ENCODE results near the gene FAM171A2. TPM values are rescaled to one million over a fixed set of nuclear protein-coding genes. Genes with fewer than 3 reads are reported as not detected.
A peak's percentile ranks its signal among the peaks of the same experiment; 100 is the strongest.

Gene FAM171A2
- total RNA-seq, 1 experiment from 2014 or later: 0.30 TPM

DNA sequence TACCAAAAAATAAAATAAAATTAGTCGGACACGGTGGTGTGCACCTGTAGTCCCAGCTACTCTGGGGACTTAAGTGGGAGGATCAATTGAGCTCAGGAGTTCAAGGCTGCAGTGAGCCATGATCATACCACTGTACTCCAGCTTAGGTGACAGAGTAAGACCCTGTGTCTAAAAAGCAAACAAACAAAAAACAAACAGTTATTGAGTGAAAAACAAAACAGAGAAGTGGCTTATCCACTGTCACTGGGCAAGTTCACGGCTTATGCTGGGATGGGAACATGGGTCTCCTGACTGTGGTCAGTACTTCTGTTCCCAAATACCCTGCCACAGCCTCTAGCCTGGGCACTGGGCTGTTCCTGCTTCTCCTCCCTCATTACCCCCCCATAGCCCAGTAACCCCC is 28.1 kb downstream of the FAM171A2 start:
- DNase-seq (ENCODE audit: unreplicated experiment): no peak
- H3K4me1 Mint-ChIP-seq (ENCODE audit: insufficient read depth, unreplicated experiment): peaks cover 12% of the 10 kb centered on the region
- no peak overlapping the region for H3K27ac Mint-ChIP-seq (ENCODE audit: low read depth, unreplicated experiment)
- no peaks in the 10 kb centered on the region for H3K27me3 Mint-ChIP-seq (ENCODE audit: insufficient read depth, unreplicated experiment)
- no peaks in the 10 kb centered on the region for H3K36me3 Mint-ChIP-seq (ENCODE audit: insufficient read depth, unreplicated experiment)
- intact Hi-C loops (cut with micrococcal nuclease): no loop called here
- H3K4me3 Mint-ChIP-seq (ENCODE audit: unreplicated experiment): no peak overlapping the region
- ChIA-PET CTCF (interaction anchor here (0.6 to 1.0 kb wide), 3 partner anchors 9 to 70 kb away, joined by 3 to 5 read pairs (median 4); no protein-coding TSS in a partner anchor), POLR2A (interaction anchor here (0.6 to 2.3 kb wide), 4 partner anchors 9 to 114 kb away, joined by 3 to 8 read pairs (median 4); partner anchors contain the start of gene GRN)
- TF ChIP-seq, protein P1, sequence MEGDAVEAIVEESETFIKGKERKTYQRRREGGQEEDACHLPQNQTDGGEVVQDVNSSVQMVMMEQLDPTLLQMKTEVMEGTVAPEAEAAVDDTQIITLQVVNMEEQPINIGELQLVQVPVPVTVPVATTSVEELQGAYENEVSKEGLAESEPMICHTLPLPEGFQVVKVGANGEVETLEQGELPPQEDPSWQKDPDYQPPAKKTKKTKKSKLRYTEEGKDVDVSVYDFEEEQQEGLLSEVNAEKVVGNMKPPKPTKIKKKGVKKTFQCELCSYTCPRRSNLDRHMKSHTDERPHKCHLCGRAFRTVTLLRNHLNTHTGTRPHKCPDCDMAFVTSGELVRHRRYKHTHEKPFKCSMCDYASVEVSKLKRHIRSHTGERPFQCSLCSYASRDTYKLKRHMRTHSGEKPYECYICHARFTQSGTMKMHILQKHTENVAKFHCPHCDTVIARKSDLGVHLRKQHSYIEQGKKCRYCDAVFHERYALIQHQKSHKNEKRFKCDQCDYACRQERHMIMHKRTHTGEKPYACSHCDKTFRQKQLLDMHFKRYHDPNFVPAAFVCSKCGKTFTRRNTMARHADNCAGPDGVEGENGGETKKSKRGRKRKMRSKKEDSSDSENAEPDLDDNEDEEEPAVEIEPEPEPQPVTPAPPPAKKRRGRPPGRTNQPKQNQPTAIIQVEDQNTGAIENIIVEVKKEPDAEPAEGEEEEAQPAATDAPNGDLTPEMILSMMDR (IDR thresholded peaks at IDR 0.05; ENCODE audit: unreplicated experiment): no peak
- H3K9me3 Mint-ChIP-seq (ENCODE audit: unreplicated experiment): no peaks in the 10 kb centered on the region
- BruUV-seq (replicated peaks): no TSS peak

DNA sequence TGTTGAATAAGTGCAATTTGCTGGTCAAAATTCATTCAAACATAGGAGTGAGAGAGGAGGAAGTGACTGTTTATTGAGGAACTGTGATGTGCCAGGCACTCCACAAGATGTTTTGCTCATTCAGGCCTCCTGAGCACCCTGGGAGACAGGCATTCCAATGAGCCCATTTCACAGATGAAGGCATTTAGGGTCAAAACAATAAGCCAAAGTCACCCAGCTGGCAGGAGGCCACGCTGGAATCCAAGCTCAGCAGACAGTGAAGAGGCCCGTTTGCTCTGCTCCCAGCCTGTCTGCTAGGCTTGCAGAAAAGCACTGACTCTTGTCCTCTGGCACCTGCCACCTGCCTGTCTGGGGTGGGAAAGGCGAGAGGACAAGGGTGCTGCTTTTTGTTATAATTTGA is 28.9 kb downstream of the FAM171A2 start:
- Mint-ChIP-seq H3K4me1 (ENCODE audit: insufficient read depth, unreplicated experiment) (peaks cover 12% of the 10 kb centered on the region), H3K9me3 (ENCODE audit: unreplicated experiment) (no peaks in the 10 kb centered on the region), H3K36me3 (ENCODE audit: insufficient read depth, unreplicated experiment) (no peaks in the 10 kb centered on the region), H3K27ac (ENCODE audit: low read depth, unreplicated experiment) (no peak overlapping the region), H3K27me3 (ENCODE audit: insufficient read depth, unreplicated experiment) (no peaks in the 10 kb centered on the region), H3K4me3 (ENCODE audit: unreplicated experiment) (no peak overlapping the region)
- DNase-seq (ENCODE audit: unreplicated experiment): no peak
- ChIA-PET CTCF (interaction anchor here (1.5 kb wide), 1 partner anchor 115 kb away, joined by 3 read pairs; the partner anchor contains the start of gene UBTF), POLR2A (interaction anchor here (1.0 to 2.3 kb wide), 3 partner anchors 10 to 149 kb away, joined by 3 to 8 read pairs (median 4); partner anchors contain the start of gene GRN)
- TF ChIP-seq, protein P1 (IDR thresholded peaks at IDR 0.05; ENCODE audit: unreplicated experiment): no peak
- BruUV-seq (replicated peaks): no TSS peak
- intact Hi-C loops (cut with micrococcal nuclease): no loop called here

DNA sequence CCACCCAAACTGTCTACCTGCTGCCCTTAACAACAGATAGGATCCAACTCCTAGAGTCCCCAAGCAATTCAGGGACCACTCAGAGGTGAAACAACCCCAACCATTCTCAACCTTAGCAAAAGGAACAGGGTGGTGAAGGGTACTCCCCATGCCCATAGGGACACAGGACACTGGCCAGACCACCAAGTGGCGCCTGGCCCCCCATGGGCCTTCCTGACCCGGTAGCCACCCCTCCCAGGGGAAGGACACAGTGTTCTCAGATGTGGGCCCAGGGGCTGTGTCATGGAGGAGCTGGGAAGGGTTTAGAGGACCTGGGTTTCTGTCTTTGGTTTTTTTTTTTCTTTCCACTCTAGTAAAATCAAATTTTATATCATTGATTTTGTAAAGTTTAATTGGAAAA is 29.3 kb downstream of the FAM171A2 start:
- no peak overlapping the region for H3K4me3 Mint-ChIP-seq (ENCODE audit: unreplicated experiment)
- ChIA-PET POLR2A (interaction anchor here (1.0 to 4.6 kb wide), 2 partner anchors 11 to 149 kb away, joined by 4 to 38 read pairs; partner anchors contain the start of gene GRN), CTCF (interaction anchor here (1.5 kb wide), 1 partner anchor 114 kb away, joined by 3 read pairs; the partner anchor contains the start of gene UBTF)
- no peaks in the 10 kb centered on the region for H3K36me3 Mint-ChIP-seq (ENCODE audit: insufficient read depth, unreplicated experiment)
- DNase-seq (ENCODE audit: unreplicated experiment): no peak
- no peak overlapping the region for H3K27ac Mint-ChIP-seq (ENCODE audit: low read depth, unreplicated experiment)
- TF ChIP-seq, protein P1 (IDR thresholded peaks at IDR 0.05; ENCODE audit: unreplicated experiment): no peak
- peaks cover 12% of the 10 kb centered on the region for H3K4me1 Mint-ChIP-seq (ENCODE audit: insufficient read depth, unreplicated experiment)
- no peaks in the 10 kb centered on the region for H3K27me3 Mint-ChIP-seq (ENCODE audit: insufficient read depth, unreplicated experiment)
- no peaks in the 10 kb centered on the region for H3K9me3 Mint-ChIP-seq (ENCODE audit: unreplicated experiment)
- no TSS peak for BruUV-seq (replicated peaks)
- intact Hi-C loops (cut with micrococcal nuclease): no loop called here

DNA sequence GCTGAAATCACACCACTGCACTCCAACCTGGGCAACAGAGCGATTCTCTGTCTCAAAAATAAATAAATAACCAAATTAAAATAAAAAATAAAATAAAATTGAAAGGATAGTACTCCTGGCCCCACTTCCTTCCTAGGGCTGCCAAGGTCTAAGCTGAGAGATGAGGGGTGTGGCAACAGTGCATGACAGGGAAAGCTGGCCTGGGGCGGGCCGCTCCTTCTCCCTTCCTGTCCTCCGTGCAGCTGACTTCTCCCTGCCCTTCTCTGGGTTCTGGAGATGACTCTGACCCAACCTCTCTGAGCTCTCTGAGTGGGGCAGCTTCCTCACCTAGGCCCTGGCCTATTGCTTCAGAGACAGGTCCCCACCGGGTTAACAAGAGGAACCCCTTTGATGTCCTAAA is 30.3 kb downstream of the FAM171A2 start:
- no peaks in the 10 kb centered on the region for H3K36me3 Mint-ChIP-seq (ENCODE audit: insufficient read depth, unreplicated experiment)
- peak; percentile 55 for DNase-seq (ENCODE audit: unreplicated experiment)
- TF ChIP-seq, protein P1 (IDR thresholded peaks at IDR 0.05; ENCODE audit: unreplicated experiment): no peak
- intact Hi-C loops (cut with micrococcal nuclease): no loop called here
- no peaks in the 10 kb centered on the region for H3K9me3 Mint-ChIP-seq (ENCODE audit: unreplicated experiment)
- peaks cover 8% of the 10 kb centered on the region for H3K4me1 Mint-ChIP-seq (ENCODE audit: insufficient read depth, unreplicated experiment)
- BruUV-seq (replicated peaks): no TSS peak
- H3K4me3 Mint-ChIP-seq (ENCODE audit: unreplicated experiment): no peak overlapping the region
- no peaks in the 10 kb centered on the region for H3K27me3 Mint-ChIP-seq (ENCODE audit: insufficient read depth, unreplicated experiment)
- CTCF ChIA-PET: interaction anchor here (0.6 to 3.0 kb wide), 6 partner anchors 10 to 113 kb away, joined by 3 to 20 read pairs (median 4); partner anchors contain the start of genes GRN and UBTF
- no peak overlapping the region for H3K27ac Mint-ChIP-seq (ENCODE audit: low read depth, unreplicated experiment)
- POLR2A ChIA-PET: interaction anchor here (1.1 to 4.6 kb wide), 3 partner anchors 9 to 147 kb away, joined by 4 to 38 read pairs (median 17); partner anchors contain the start of genes GRN, SLC25A39 and TMUB2

Data from MCF 10A (cell line).